HG03095 (cell line): ENCODE measurements around the gene LIN52.

Experiments used
- ATAC-seq: cut with Tn5 transposase; IDR thresholded peaks from one replicate; pipeline ENCODE4 v1.9.1; 2021; ENCODE audit warnings: moderate library complexity; ENCODE audit not compliant: unreplicated experiment

The LIN52 gene

GRCh38 chr14:74084277-74085046 lies at the start of gene LIN52, which contains the start of gene ALDH6A1:
Gene LIN52, plus strand, starts transcription at chr14:74084956. Its CDS starts 19 bp downstream, at chr14:74084975.
Gene ALDH6A1, minus strand, starts transcription at chr14:74084453. Its CDS starts 59 bp downstream, at chr14:74084394.
- peak; percentile 85 for ATAC-seq

- no peak for ATAC-seq
These were observed 49.2 kb upstream of the LIN52 start for GRCh38 chr14:74035556-74035955.

- no peak for ATAC-seq
These were observed 46.5 kb upstream of the LIN52 start for GRCh38 chr14:74038020-74038859.

DNA sequence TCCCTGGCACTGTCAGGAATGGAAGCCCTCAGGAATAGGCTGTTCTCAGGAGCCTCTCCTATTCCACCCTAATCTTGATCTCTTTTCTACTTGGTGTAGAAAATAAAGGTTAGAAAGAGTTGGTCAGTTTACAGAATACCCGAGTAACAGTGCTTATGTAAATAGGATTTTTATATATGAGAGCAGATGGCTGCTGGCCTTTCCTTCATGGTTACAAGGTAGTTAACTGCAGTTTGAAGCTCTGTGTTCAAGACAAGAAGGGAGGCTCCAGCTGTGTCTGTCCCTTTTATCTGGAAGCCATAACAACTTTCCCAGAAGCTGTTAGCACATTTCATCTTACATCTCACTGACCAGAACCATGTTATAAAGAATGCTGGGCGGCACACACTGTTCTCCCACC lies 42.5 kb upstream of the LIN52 start:
- ATAC-seq: no peak

GRCh38 chr14:74045522-74045921 lies 39.2 kb upstream of the LIN52 start:
- no peak for ATAC-seq

GRCh38 chr14:74048281-74048680 lies 36.5 kb upstream of the LIN52 start:
- ATAC-seq: no peak

DNA sequence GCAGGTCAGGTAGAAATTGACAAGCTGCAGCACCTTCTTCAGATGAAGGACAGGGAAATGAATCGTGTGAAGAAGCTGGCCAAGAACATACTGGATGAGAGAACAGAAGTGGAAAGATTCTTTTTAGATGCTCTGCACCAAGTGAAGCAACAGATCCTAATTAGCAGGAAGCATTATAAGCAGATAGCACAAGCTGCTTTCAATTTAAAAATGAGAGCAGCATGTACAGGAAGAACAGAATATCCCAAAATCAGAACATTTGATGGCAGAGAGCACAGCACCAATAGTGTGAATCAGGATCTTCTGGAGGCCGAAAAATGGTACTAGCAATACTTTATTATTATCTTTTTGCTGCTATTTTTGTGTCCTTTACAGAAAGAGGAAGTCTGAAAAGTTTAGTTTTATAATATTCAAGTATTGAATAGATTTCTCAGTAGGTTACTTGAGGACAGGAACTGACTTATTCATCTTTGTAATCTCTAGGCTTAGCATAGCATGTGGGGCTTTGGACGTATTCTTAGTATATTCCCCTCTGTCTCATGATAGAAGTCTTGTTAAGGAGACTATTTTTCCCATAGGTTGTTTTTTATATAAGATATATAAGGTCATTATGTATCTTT lies 34.8 kb upstream of the LIN52 start:
- ATAC-seq: no peak

DNA sequence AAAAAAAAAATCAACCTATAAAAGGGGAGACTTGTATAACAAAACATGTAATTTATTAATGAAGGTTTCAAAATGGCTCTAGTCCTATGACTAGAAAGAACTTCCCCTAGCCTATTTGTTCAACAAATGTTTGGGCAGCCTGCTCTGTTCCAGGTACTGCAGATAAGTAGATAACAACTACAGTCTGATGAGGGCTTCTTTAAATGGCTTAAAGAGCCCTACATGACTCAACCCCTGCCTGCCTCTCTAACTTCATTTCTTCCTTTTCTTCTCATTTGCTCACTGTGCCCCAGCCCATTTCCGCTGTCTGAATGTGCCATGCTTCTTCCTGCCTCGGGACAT lies 22.0 kb upstream of the LIN52 start:
- no peak for ATAC-seq

GRCh38 chr14:74064426-74064825 lies 20.3 kb upstream of the LIN52 start:
- ATAC-seq: no peak

- no peak for ATAC-seq
These were observed 19.9 kb upstream of the LIN52 start for GRCh38 chr14:74064883-74065282.

GRCh38 chr14:74065746-74066575 lies 18.8 kb upstream of the LIN52 start:
- ATAC-seq: no peak

- ATAC-seq: no peak
These were observed 7.4 kb upstream of the LIN52 start for GRCh38 chr14:74077401-74077800.

GRCh38 chr14:74080820-74081460 lies 3.8 kb upstream of the LIN52 start:
- no peak for ATAC-seq

- ATAC-seq: no peak
These were observed 3.3 kb upstream of the LIN52 start for GRCh38 chr14:74081491-74081890.

DNA sequence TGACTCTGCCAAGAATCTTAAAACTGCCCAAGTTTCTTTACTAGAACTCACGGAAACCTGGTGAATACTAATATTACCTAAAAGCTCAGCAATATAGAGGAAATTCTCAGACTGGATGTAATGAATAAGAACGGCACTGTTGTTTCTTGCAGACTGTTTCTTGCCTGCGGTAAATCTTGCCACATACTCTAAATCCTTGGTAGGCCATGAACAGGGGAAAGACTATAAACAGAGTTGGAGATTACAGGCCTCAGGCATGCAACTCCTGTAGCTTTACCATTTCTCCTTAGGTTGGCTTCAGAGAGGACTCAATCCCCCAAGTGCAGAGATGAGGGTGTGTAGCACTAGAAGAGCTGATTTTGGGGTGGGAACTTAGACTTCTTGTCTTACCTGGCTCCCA lies 1.6 kb upstream of the LIN52 start:
- no peak for ATAC-seq

DNA sequence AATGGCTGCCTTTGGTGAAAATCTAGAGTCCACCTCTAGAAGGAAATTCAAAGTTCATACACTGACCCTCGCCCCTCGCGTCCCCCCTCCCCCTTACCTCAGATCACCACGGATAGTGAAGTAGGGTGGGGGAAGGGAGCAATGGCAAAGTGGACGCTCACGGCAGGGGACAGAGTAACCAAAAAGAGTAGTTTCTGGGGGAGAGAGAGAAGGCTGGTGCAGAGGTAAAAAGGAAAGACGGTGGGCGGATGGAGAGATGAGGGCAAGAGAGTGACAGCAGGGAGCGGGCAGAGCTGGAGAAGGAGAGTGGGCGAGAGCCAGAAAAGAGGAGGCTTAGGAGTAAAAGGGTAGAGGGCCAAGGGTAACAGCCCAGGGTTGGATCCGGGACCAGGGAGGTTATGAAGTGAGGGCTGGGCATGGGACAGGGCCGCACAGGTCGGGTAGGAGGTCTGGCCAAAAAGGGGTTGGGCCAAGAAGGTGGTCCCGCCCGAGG lies 926 bp upstream of the LIN52 start:
- ATAC-seq: peak; percentile 12

DNA sequence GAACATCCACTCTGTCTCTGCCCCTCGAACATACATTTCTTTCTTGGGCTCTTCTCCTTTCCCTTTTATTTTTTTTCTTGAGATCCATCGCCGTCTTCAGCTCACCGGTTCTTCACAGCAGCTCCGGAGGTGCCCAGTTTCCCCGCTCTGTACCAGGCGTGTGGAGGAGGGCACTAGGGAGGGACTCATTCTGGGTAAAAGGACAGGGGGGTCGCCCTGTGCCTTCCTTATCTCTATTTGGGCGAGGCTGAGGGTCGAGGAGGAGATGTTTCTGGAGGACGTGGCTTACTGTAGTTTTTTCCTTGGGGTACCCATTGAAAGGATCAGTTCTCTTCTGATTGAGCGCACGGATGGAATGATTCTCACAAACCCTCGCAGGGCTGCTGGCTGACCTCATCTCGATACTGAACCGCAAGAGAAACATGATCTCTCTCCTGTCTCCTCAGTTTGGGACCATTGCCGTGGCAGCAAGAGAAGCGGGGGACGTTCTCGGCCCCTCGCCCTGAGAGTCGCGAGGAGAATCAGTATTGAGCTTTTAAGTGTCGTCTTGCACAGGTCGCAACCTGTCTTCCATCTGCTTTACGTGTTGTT lies 386 bp downstream of the LIN52 start:
- ATAC-seq: no peak

- ATAC-seq: no peak
These were observed 1.1 kb downstream of the LIN52 start for GRCh38 chr14:74085828-74086227.

DNA sequence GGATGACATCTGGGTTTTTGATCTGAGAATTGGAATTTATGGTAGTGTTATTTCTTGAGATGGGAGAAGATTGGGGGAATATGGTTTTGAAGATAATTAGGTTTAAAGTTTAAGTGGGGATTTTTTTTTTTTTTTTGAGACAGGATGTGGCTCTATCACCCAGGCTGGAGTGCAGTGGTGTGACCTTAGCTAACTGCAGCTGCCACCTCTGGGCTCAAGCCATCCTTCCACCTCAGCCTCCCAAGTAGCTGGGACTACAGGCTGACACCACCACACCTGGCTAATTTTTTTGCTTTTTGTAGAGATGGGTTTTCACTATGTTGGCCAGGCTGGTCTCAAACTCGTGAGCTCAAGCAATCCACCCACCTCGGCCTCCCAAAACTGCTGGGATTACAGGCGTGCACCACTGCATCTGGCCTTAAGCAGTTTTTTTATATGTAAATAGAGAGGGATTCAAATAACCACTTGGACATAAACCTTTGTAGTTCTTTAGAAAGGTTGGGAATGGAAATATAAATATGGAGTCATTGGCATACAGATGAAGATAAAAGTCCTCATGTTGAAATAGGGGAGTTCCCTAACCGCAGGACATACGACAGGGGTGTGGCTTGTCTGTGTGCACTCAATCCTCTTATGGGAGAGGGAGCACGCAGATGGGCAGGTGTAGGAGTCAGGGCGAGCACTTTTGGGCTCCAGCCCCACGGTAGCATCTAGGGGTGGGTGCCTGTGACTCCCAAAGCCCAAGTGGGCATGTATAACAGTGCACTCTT lies 4.7 kb downstream of the LIN52 start:
- no peak for ATAC-seq
